Measurements from ENCODE around the gene PDE10A. TPM values are rescaled to one million over a fixed set of nuclear protein-coding genes. Genes with fewer than 3 reads are reported as not detected.

The PDE10A gene
- total RNA-seq, 1 experiment from 2014 or later = 11.3 TPM

DNA sequence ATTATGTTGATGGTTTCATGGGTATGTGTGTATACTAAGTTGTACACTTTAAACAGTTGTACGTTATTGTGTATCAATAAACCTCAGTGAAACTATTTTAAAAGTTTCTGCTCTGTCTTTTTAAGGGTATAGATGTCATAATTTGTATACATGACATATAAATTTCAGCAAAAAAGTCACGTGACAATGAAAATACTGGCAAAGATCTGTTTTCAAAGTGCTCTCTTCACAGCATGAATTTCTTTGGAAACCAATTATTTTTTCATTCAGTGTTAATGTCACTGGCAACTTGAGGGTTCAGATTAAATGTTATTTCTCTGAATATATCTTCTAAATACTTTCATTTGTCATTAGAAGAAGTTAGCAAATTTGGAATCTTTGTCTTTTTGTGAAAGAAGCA lies 261.9 kb downstream of the PDE10A start:
- DNase-seq (ENCODE audit: low read depth) = no peak

DNA sequence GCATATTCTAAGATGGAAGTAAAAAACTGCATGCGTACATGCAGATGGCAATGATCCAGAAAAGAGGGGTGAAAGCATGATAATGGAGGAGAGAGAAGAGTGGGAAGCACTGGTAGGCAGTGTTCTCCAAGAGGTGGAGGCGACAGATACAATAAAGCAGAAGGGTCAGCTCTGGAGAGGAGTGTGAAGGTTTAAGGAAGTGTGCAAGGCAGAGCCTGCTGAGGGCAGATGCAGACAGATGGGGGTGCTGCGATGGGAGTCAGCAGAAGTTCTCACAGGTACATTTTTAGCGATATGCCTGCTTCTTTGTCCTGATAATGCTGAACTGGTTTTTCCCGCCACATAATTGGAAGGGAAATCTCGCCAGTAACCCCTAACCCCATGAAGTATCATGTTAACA lies 272.6 kb downstream of the PDE10A start:
- no peak for DNase-seq (ENCODE audit: low read depth)

DNA sequence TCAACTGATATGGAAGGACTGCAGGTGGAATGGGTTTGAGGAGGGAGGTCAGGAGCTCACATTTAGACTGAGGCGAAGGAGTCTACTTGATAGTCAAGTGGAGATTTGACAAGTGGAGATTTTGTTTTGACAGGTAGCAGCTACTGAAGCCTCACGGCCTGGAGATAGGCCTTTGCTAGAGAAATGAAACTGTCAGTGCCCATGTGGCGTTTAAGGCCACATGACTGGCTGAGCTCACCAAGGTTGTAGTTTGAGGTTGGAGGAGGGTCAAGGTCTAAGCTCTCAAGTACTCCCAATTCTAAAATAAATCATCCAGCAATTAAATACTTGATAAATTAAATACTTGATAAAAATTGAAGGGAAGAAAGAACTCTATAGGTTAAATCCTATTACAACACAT lies 273.5 kb downstream of the PDE10A start:
- DNase-seq (ENCODE audit: low read depth) = no peak

GRCh38 chr6:165383323-165383722 lies 279.7 kb downstream of the PDE10A start:
- no peak for DNase-seq (ENCODE audit: low read depth)

GRCh38 chr6:165376100-165376499 lies 286.9 kb downstream of the PDE10A start:
- no peak for DNase-seq (ENCODE audit: low read depth)

DNA sequence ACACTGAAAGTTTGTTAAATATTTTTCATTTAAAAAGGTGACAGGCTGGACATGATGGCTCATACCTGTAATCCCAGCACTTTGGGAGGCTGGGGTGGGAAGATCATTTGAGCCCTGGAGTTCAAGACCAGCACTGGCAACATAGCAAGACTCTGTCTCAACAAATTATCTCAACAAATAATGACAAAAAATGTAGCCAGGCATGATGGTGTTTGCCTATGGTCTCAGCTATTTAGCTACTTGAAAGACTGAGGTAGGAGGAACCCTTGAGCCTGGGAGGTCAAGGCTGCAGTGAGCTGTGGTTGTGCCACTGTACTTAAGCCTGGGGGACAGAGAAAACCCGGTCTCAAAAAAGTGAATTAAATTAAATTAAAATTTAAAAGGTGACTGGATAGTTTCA lies 297.7 kb downstream of the PDE10A start:
- DNase-seq (ENCODE audit: low read depth) = no peak

DNA sequence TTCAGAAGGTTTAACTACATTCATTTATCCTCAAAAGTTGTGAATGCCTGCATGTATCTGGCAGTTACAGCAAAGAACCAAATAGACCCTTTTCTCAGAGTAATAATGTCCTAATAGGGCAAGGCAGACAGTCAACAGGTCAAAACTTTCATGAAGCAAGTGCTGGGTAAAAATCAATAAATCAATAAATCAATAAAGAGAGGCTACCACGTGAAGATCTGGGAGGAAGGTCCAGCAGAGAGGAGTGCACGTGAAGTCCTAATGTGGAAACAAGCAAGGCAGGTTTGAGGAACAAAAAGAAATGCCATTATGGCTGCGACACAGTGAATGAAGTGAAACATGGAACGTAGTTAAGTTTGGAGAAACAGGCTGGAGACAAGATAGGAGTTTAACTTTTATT lies 317.3 kb downstream of the PDE10A start:
- DNase-seq (ENCODE audit: low read depth) = no peak

- DNase-seq (ENCODE audit: low read depth) = no peak
Observed at GRCh38 chr6:165340532-165340931, 322.5 kb downstream of the PDE10A start.

- DNase-seq (ENCODE audit: low read depth) = no peak
Observed at GRCh38 chr6:165325609-165326008, 337.4 kb downstream of the PDE10A start.

GRCh38 chr6:165321555-165322145 lies 341.4 kb downstream of the PDE10A start:
- no peak for DNase-seq (ENCODE audit: low read depth)

DNA sequence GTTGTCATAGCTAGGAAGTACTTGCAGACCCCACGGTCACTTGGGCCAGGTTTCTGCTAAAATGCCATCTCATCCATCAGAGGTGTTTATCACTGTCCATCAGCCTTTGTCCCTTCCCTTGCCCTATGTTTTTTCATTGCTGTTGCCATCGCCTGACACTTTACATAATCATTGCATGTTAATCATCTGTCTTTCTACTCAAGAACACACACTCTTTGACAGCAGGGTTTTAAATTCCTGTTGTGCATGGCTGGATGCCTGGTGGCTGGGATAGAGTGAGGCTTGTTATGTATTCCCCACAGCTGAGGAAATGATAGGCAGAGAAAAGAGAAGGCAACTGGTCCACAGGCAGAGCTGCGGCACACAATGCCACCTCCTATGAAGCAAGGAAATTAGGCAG lies 341.9 kb downstream of the PDE10A start:
- no peak for DNase-seq (ENCODE audit: low read depth)

GRCh38 chr6:165317723-165318122 lies 345.3 kb downstream of the PDE10A start:
- DNase-seq (ENCODE audit: low read depth) = no peak

GRCh38 chr6:165308926-165309731 lies 353.9 kb downstream of the PDE10A start, which contains the start of gene C6orf118:
Gene C6orf118, minus strand, starts transcription at chr6:165309605. Its CDS starts 19 bp downstream, at chr6:165309586.
- peak; percentile 66 for DNase-seq (ENCODE audit: low read depth)

DNA sequence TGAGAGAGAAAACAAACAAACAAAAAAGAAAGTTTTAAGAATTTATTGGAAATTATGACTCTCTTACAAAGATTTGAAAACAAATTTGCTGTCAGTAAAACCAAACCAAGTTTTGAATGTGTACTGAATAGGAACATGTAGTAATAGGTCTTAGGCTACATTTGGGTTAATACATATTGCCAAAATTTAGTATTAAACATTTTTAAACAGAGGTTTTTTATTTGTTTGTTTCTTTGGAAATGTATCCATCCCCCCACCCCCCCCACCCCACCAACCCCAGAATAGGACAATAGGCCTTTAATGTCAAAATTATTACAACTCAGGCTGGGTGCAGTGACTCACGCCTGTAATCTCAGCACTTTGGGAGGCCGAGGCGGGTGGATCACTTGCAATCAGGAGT lies 356.1 kb downstream of the PDE10A start:
- no peak for DNase-seq (ENCODE audit: low read depth)

GRCh38 chr6:165301372-165302246 lies 361.4 kb downstream of the PDE10A start:
- DNase-seq (ENCODE audit: low read depth) = no peak

- DNase-seq (ENCODE audit: low read depth) = no peak
Observed at GRCh38 chr6:165300422-165300936, 362.6 kb downstream of the PDE10A start.

DNA sequence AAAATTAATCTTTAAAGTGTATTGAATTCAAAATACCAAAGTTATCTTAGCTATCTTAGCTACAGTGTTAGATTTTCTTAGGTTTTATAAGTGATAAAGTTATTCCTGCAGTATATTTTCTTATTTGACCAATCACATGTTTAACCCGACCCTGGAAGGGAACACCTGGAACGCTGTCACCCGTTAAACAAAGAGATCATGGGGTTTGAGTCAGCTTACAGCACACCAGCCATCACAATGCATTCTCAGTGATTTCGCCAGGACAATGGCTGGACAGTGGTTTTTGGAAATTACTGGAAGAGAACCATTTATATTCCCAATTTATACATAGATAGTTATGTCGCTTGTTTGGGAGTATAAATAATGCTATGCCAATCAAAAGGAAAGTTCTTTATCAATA lies 364.2 kb downstream of the PDE10A start:
- DNase-seq (ENCODE audit: low read depth) = no peak

- DNase-seq (ENCODE audit: low read depth) = no peak
Observed at GRCh38 chr6:165298402-165298801, 364.6 kb downstream of the PDE10A start.

GRCh38 chr6:165292657-165293056 lies 370.4 kb downstream of the PDE10A start:
- DNase-seq (ENCODE audit: low read depth) = no peak
